Measurements from ENCODE around the gene NEDD1.

NEDD1 gene

GRCh38 chr12:96981911-96982310, 74.9 kb downstream of the NEDD1 start:
- H3K9me3 Mint-ChIP-seq, result no peaks in the 10 kb centered on the region
- no peak overlapping the region for H3K4me3 Mint-ChIP-seq
- H3K27me3 Mint-ChIP-seq, result peaks cover 22% of the 10 kb centered on the region
- DNase-seq, result no peak
- peaks cover 10% of the 10 kb centered on the region for H3K4me1 Mint-ChIP-seq
- H3K27ac Mint-ChIP-seq, result no peak overlapping the region
- ATAC-seq, result no peak

- H3K4me1 Mint-ChIP-seq, result peaks cover 10% of the 10 kb centered on the region
- ATAC-seq, result peak; percentile 10
- peaks cover 22% of the 10 kb centered on the region for H3K27me3 Mint-ChIP-seq
Measured at GRCh38 chr12:96982671-96983070, 75.6 kb downstream of the NEDD1 start.

GRCh38 chr12:96985515-96986362, 78.7 kb downstream of the NEDD1 start:
- peak overlapping the region; percentile 66 to 75 for H3K4me3 Mint-ChIP-seq
- H3K4me1 Mint-ChIP-seq, result peaks cover 10% of the 10 kb centered on the region
- DNase-seq, result peak; percentile 40 to 48

More at GRCh38 chr12:96982671-96983070, 75.6 kb downstream of the NEDD1 start:
- DNase-seq, result no peak
- Mint-ChIP-seq H3K4me3 (no peak overlapping the region), H3K9me3 (no peaks in the 10 kb centered on the region), H3K27ac (peak overlapping the region in 1 of 2 donors; percentile 12)

GRCh38 chr12:96986883-96987523, 79.9 kb downstream of the NEDD1 start:
- ATAC-seq, result no peak

More at GRCh38 chr12:96985515-96986362, 78.7 kb downstream of the NEDD1 start:
- H3K27me3 Mint-ChIP-seq, result peaks cover 22% of the 10 kb centered on the region
- no peak overlapping the region for H3K27ac Mint-ChIP-seq
- no peaks in the 10 kb centered on the region for H3K9me3 Mint-ChIP-seq
- ATAC-seq, result peak; percentile 79

GRCh38 chr12:96988919-96989318, 81.9 kb downstream of the NEDD1 start:
- Mint-ChIP-seq H3K4me3 (no peak overlapping the region), H3K9me3 (no peaks in the 10 kb centered on the region), H3K4me1 (peaks cover 10% of the 10 kb centered on the region), H3K27me3 (peaks cover 30% of the 10 kb centered on the region), H3K27ac (no peak overlapping the region)
- DNase-seq, result no peak
- ATAC-seq, result no peak

More at GRCh38 chr12:96986883-96987523, 79.9 kb downstream of the NEDD1 start:
- peaks cover 10% of the 10 kb centered on the region for H3K4me1 Mint-ChIP-seq
- H3K4me3 Mint-ChIP-seq, result no peak overlapping the region
- DNase-seq, result no peak
- no peaks in the 10 kb centered on the region for H3K9me3 Mint-ChIP-seq
- H3K27ac Mint-ChIP-seq, result no peak overlapping the region
- peaks cover 22% of the 10 kb centered on the region for H3K27me3 Mint-ChIP-seq

GRCh38 chr12:96989916-96990315, 82.9 kb downstream of the NEDD1 start:
- DNase-seq (peak in 1 of 2 donors; percentile 13), ATAC-seq (no peak)
- Mint-ChIP-seq H3K27ac (no peak overlapping the region), H3K27me3 (peaks cover 22% of the 10 kb centered on the region), H3K4me1 (peaks cover 10% of the 10 kb centered on the region), H3K9me3 (no peaks in the 10 kb centered on the region), H3K4me3 (no peak overlapping the region)

GRCh38 chr12:96994900-96995299, 87.8 kb downstream of the NEDD1 start:
- H3K4me1 Mint-ChIP-seq, result no peaks in the 10 kb centered on the region
- H3K27ac Mint-ChIP-seq, result peak overlapping the region in 1 of 2 donors; percentile 77
- DNase-seq (no peak), ATAC-seq (no peak)
- H3K27me3 Mint-ChIP-seq, result peaks cover 8% of the 10 kb centered on the region
- no peak overlapping the region for H3K4me3 Mint-ChIP-seq
- H3K9me3 Mint-ChIP-seq, result no peaks in the 10 kb centered on the region

- H3K4me1 Mint-ChIP-seq, result no peaks in the 10 kb centered on the region
- ATAC-seq, result no peak
- no peak overlapping the region for H3K4me3 Mint-ChIP-seq
- H3K27me3 Mint-ChIP-seq, result peaks cover 8% of the 10 kb centered on the region
- no peaks in the 10 kb centered on the region for H3K9me3 Mint-ChIP-seq
- no peak overlapping the region for H3K27ac Mint-ChIP-seq
- no peak for DNase-seq
Measured at GRCh38 chr12:96995861-96996260, 88.8 kb downstream of the NEDD1 start.

GRCh38 chr12:96997797-96998484, 90.9 kb downstream of the NEDD1 start:
- no peak for ATAC-seq
- no peak for DNase-seq
- peaks cover 3% of the 10 kb centered on the region for H3K27me3 Mint-ChIP-seq
- H3K27ac Mint-ChIP-seq, result no peak overlapping the region
- no peak overlapping the region for H3K4me3 Mint-ChIP-seq
- no peaks in the 10 kb centered on the region for H3K9me3 Mint-ChIP-seq
- H3K4me1 Mint-ChIP-seq, result no peaks in the 10 kb centered on the region

GRCh38 chr12:97003276-97003675, 96.2 kb downstream of the NEDD1 start:
- Mint-ChIP-seq H3K4me1 (no peaks in the 10 kb centered on the region), H3K9me3 (no peaks in the 10 kb centered on the region), H3K27ac (no peak overlapping the region), H3K27me3 (peaks cover 7% of the 10 kb centered on the region), H3K4me3 (no peak overlapping the region)
- ATAC-seq (no peak), DNase-seq (no peak)

Measured in stimulated activated naive CD8-positive, alpha-beta T cell treated with anti-CD3 and anti-CD28 coated beads, Interleukin-15, amount 100 ng/mL, for 72 hours (primary cell).